Right lobe of liver (tissue), 6 donors: Measurements from ENCODE around the gene BTBD16. TPM values are rescaled to one million over a fixed set of nuclear protein-coding genes. Genes with fewer than 3 reads are reported as not detected.
A peak's percentile ranks its signal among the peaks of the same experiment; 100 is the strongest.

Source experiments
- ATAC-seq, 4 donors: fragments of 200-7000 bp; cut with Tn5 transposase; one replicate each; pipeline ENCODE4 v1.9.1; 2020; ENCODE audit warnings: mild to moderate bottlenecking in 4 of 4, moderate library complexity in 4 of 4
- DNase-seq, 3 donors: peaks; one replicate each; pipeline ENCODE4 v3.0.0-alpha.2; 2020
- H3K27ac ChIP-seq, 3 donors: fragments of 200-600 bp; one replicate each; pipeline ENCODE4 v1.8.0; 2022
- H3K27me3 ChIP-seq, 2 donors: fragments of 200-600 bp; one replicate each; pipeline ENCODE4 v1.8.0; 2022
- H3K36me3 ChIP-seq, 4 donors: fragments of 200-600 bp; sonication (generic) in 1 of 4; one replicate each; pipeline versions ENCODE4 v1.5.1 to v1.8.0; 2017 to 2022; ENCODE audit warnings: control low read depth in 1 of 4
- H3K4me1 ChIP-seq, 4 donors: fragments of 200-600 bp; sonication (generic) in 1 of 4; one replicate each; pipeline versions ENCODE4 v1.5.1 to v1.8.0; 2017 to 2022; ENCODE audit warnings: control low read depth in 1 of 4
- H3K4me3 ChIP-seq, 3 donors: fragments of 200-600 bp; one replicate each; pipeline ENCODE4 v1.8.0; 2022
- H3K9me3 ChIP-seq, 4 donors: fragments of 200-600 bp; sonication (generic) in 1 of 4; one replicate each; pipeline versions ENCODE4 v1.5.1 to v1.8.0; 2017 to 2022; ENCODE audit warnings: control low read depth in 1 of 4
- POLR2A ChIP-seq: fragments of 450-650 bp; IDR thresholded peaks from one replicate; pipeline ENCODE4 v1.6.1; 2017; ENCODE audit warnings: antibody characterized with exemption, mild to moderate bottlenecking
- WGBS: methylation state at CpG from one replicate; pipeline ENCODE4 v1.1.6; 2018; ENCODE audit warnings: low coverage, low lambda C conversion rate; ENCODE audit not compliant: insufficient coverage; ENCODE audit errors: missing lambda C conversion rate; 5-methylcytosine and 5-hydroxymethylcytosine counted together
- intact Hi-C, 2 donors: fragments of 100-400 bp; cut with DNase I; formaldehyde crosslinking; loops; one replicate each; pipeline versions ENCODE4 v1.11.2 to v1.14.1; 2022
- total RNA-seq, 6 experiments: library from RNA; depleted of rRNA in 2 of 6; stranded (reverse); fragments of >200 nt in 2 of 6; fragmentation: NEBNext Ultra II Directional in 3 of 6; extraction: Animal tissue kit (Norgen Biotek cat#: 25700) in 3 of 6; gene quantifications; one replicate each; pipeline versions ENCODE4 v1.1.0 to v1.2.4, GENCODE V29; 2016 to 2023
- TF ChIP-seq, protein P1 (sequence below), 4 donors: fragments of 200-600 bp in 3 of 4; fragments of 450-650 bp in 1 of 4; IDR thresholded peaks; one replicate each; pipeline versions ENCODE4 v1.5.1 to v1.8.0; 2016 to 2022; ENCODE audit warnings: antibody characterized with exemption in 4 of 4, mild to moderate bottlenecking in 2 of 4
- donor health status: DM: no; HTN: yes; CAD: no.
- donor health status: DM: no; HTN: no; CAD: no.
- donor health status: DM: no; HTN: no; CAD: no.
- donor health status: DM: no; HTN: yes; CAD: no.
- donor health status: DM: no; HTN: yes; CAD: no.

BTBD16 gene
- total RNA-seq, 6 experiments from 2014 or later = 0.98 to 3.0 (median 2.0) TPM

- intact Hi-C loops = no loop called here
- Histone ChIP-seq H3K27ac (no peak overlapping the region), H3K9me3 (peaks cover 0 to 5% (median 0%) of the 10 kb centered on the region in 4 donors), H3K4me1 (no peaks in the 10 kb centered on the region), H3K4me3 (no peak overlapping the region), H3K27me3 (no peaks in the 10 kb centered on the region), H3K36me3 (no peaks in the 10 kb centered on the region)
- ATAC-seq (peak in 1 of 4 donors; percentile 19), DNase-seq (no peak)
- no peak for TF ChIP-seq POLR2A
- TF ChIP-seq, protein P1, sequence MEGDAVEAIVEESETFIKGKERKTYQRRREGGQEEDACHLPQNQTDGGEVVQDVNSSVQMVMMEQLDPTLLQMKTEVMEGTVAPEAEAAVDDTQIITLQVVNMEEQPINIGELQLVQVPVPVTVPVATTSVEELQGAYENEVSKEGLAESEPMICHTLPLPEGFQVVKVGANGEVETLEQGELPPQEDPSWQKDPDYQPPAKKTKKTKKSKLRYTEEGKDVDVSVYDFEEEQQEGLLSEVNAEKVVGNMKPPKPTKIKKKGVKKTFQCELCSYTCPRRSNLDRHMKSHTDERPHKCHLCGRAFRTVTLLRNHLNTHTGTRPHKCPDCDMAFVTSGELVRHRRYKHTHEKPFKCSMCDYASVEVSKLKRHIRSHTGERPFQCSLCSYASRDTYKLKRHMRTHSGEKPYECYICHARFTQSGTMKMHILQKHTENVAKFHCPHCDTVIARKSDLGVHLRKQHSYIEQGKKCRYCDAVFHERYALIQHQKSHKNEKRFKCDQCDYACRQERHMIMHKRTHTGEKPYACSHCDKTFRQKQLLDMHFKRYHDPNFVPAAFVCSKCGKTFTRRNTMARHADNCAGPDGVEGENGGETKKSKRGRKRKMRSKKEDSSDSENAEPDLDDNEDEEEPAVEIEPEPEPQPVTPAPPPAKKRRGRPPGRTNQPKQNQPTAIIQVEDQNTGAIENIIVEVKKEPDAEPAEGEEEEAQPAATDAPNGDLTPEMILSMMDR (IDR thresholded peaks at IDR 0.05) = no peak
- WGBS = 87% methylated on average over 4 of the region's 4 CpGs
Observed at GRCh38 chr10:122259075-122259466, 12.0 kb upstream of the BTBD16 start.

GRCh38 chr10:122261584-122261983 is 9.5 kb upstream of the BTBD16 start:
- WGBS = 100% methylated on average over 1 of the region's 1 CpG
- H3K9me3 ChIP-seq = peaks cover 0 to 5% (median 0%) of the 10 kb centered on the region in 4 donors
- DNase-seq = no peak
- H3K36me3 ChIP-seq = no peaks in the 10 kb centered on the region
- no peak overlapping the region for H3K27ac ChIP-seq
- H3K4me3 ChIP-seq = no peak overlapping the region
- no peak for TF ChIP-seq POLR2A
- TF ChIP-seq, protein P1 (IDR thresholded peaks at IDR 0.05) = no peak
- ATAC-seq = no peak
- intact Hi-C loops = no loop called here
- no peaks in the 10 kb centered on the region for H3K27me3 ChIP-seq
- H3K4me1 ChIP-seq = no peaks in the 10 kb centered on the region

DNA sequence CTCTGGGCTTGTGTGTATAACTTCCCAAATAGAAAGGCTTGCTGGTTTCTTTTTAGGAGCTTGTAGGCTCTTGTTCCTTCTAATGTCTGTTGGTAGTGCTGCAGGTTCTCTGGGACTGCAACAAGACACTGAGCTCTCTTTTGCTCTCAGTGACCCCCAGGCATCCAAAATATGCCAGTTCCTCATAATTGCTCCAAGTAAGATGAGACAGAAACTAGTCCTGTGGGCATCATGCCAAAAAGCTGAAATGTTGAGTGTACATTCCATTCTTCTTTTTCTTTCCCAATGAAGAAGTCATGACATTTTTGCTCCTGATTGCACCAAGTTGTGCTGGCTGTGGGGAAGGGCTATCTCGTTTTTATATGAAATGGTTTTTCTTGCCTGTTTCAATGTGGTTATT is 7.1 kb upstream of the BTBD16 start:
- Histone ChIP-seq H3K36me3 (no peaks in the 10 kb centered on the region), H3K27me3 (no peaks in the 10 kb centered on the region), H3K9me3 (peaks cover 0 to 5% (median 0%) of the 10 kb centered on the region in 4 donors), H3K27ac (no peak overlapping the region), H3K4me3 (no peak overlapping the region), H3K4me1 (no peaks in the 10 kb centered on the region)
- ATAC-seq (no peak), DNase-seq (no peak)
- TF ChIP-seq, protein P1 (IDR thresholded peaks at IDR 0.05) = no peak
- TF ChIP-seq POLR2A = no peak
- intact Hi-C loops = no loop called here
- WGBS = 33% methylated on average over 1 of the region's 1 CpG

DNA sequence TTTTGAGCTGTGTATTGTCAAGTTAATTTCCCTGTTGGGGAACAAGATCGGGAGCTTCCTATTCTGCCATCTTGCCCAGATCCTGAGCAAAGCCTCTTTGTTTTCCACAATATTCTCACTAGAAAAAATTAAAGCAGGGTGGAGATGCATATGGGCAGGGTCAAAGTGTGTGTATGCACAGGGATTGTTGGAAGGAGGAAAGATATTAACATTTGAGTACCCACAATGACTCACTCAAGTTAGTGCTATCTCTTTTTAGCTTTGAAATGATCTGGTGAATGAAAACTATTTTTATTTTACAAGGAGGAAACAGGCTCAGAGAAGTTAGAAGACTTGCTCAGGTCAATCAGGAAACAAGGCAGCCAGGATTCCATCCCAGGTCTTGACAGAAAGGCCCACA is 6.7 kb upstream of the BTBD16 start:
- Histone ChIP-seq H3K36me3 (no peaks in the 10 kb centered on the region), H3K9me3 (peaks cover 0 to 5% (median 0%) of the 10 kb centered on the region in 4 donors), H3K27me3 (no peaks in the 10 kb centered on the region), H3K4me3 (no peak overlapping the region), H3K4me1 (no peaks in the 10 kb centered on the region), H3K27ac (no peak overlapping the region)
- TF ChIP-seq POLR2A = no peak
- TF ChIP-seq, protein P1 (IDR thresholded peaks at IDR 0.05) = no peak
- DNase-seq (no peak), ATAC-seq (no peak)
- WGBS = 70% methylated on average over 1 of the region's 1 CpG
- intact Hi-C loops = no loop called here

- H3K4me1 ChIP-seq = no peaks in the 10 kb centered on the region
- ATAC-seq = no peak
- intact Hi-C loops = no loop called here
- H3K27me3 ChIP-seq = no peaks in the 10 kb centered on the region
- no peak for TF ChIP-seq POLR2A
- TF ChIP-seq, protein P1 (IDR thresholded peaks at IDR 0.05) = no peak
- 97% methylated on average over 5 of the region's 8 CpGs for whole genome bisulfite sequencing
- H3K36me3 ChIP-seq = no peaks in the 10 kb centered on the region
- H3K27ac ChIP-seq = no peak overlapping the region
- H3K9me3 ChIP-seq = peaks cover 0 to 5% (median 0%) of the 10 kb centered on the region in 4 donors
- H3K4me3 ChIP-seq = no peak overlapping the region
- DNase-seq = no peak
Observed at GRCh38 chr10:122264931-122265330, 6.2 kb upstream of the BTBD16 start.
